A549 (cell line): ENCODE data around the gene POU1F1. TPM values are rescaled to one million over a fixed set of nuclear protein-coding genes. Genes with fewer than 3 reads are reported as not detected.

Experiments
- ATAC-seq, 2 experiments: fragments of 200-7000 bp in 1 of 2; fragments of >200 bp in 1 of 2; cut with Nextera tagmentation in 1 of 2; cut with Tn5 transposase in 1 of 2; 3 replicates each; pipeline versions ENCODE4 v1.8.0 to v1.9.1; 2018 to 2020; ENCODE audit warnings: mild to moderate bottlenecking in 1 of 2, moderate library complexity in 1 of 2
- CTCF ChIA-PET: fragments of 300-600 bp; sonication (Branson Sonifier 250); formaldehyde crosslinking; extraction: SDS; loops from one replicate; lab custom pipeline; 2021; ENCODE audit warnings: antibody characterized with exemption, inconsistent platforms; lab: Yijun Ruan, JAX
- POLR2A ChIA-PET: fragments of 350-600 bp; formaldehyde crosslinking; extraction: SDS; loops from one replicate; lab custom pipeline; 2021; ENCODE audit warnings: antibody characterized with exemption, inconsistent platforms; lab: Yijun Ruan, JAX
- DNase-seq, 2 experiments: peaks; one replicate each; pipeline versions ENCODE4 v3.0.0 to v3.0.0-alpha.2; 2011 to 2016; ENCODE audit warnings: low read depth in 1 of 2, low spot score in 1 of 2
- FAIRE-seq: peaks from 2 replicates; lab custom pipeline; 2011; peaks lifted over from hg19 to GRCh38; lab: Jason Lieb, UNC
- H3K27ac ChIP-seq, 2 experiments: fragments of >200 bp; sonication (Bioruptor Twin); formaldehyde crosslinking; 3 replicates each; pipeline ENCODE4 v1.5.1; 2016 to 2017
- H3K4me1 ChIP-seq: fragments of >200 bp; sonication (Bioruptor Twin); formaldehyde crosslinking; 3 replicates; pipeline ENCODE4 v1.6.1; 2016
- H3K4me2 ChIP-seq: fragments of >200 bp; sonication (Bioruptor Twin); formaldehyde crosslinking; 3 replicates; pipeline ENCODE4 v1.6.1; 2016
- H3K4me3 ChIP-seq: fragments of >200 bp; sonication (Bioruptor Twin); formaldehyde crosslinking; 3 replicates; pipeline ENCODE4 v1.5.1; 2016
- H3K9me3 ChIP-seq: fragments of >200 bp; sonication (Bioruptor Twin); formaldehyde crosslinking; 3 replicates; pipeline ENCODE4 v1.6.1; 2016
- FOSB ChIP-seq: fragments of 250-450 bp; sonication (Bioruptor Pico); IDR thresholded peaks from 2 replicates; pipeline ENCODE4 v1.5.0; 2020; ENCODE audit warnings: mild to moderate bottlenecking, moderate library complexity
- FOSL2 ChIP-seq, 2 experiments: fragments of 450-650 bp in 1 of 2; fragments of >200 bp in 1 of 2; sonication (Bioruptor Twin) in 1 of 2; formaldehyde crosslinking; IDR thresholded peaks; 2 replicates each; pipeline versions ENCODE4 v1.5.0 to v1.6.1; 2016 to 2020; ENCODE audit warnings: mild to moderate bottlenecking in 1 of 2, moderate library complexity in 1 of 2
- FOXS1 ChIP-seq: fragments of 250-450 bp; sonication (Bioruptor Pico); IDR thresholded peaks from 2 replicates; pipeline ENCODE4 v1.5.0; 2020; ENCODE audit warnings: mild to moderate bottlenecking, moderate library complexity
- HDAC2 ChIP-seq: fragments of 200-600 bp; sonication (generic); IDR thresholded peaks from 2 replicates; pipeline ENCODE4 v1.6.1; 2016
- HEYL ChIP-seq: fragments of 250-450 bp; sonication (Bioruptor Pico); IDR thresholded peaks from 2 replicates; pipeline ENCODE4 v1.8.0; 2021; ENCODE audit warnings: mild to moderate bottlenecking, moderate library complexity
- HOXB13 ChIP-seq: fragments of 250-450 bp; sonication (Bioruptor Pico); IDR thresholded peaks from 2 replicates; pipeline ENCODE4 v1.5.0; 2020; ENCODE audit warnings: low read depth, mild to moderate bottlenecking, moderate library complexity
- MAFK ChIP-seq: fragments of 450-650 bp; IDR thresholded peaks from 2 replicates; pipeline ENCODE4 v1.6.1; 2014; ENCODE audit not compliant: partially characterized antibody
- MAZ ChIP-seq: fragments of 150-350 bp; IDR thresholded peaks from 2 replicates; pipeline ENCODE4 v1.6.1; 2014; ENCODE audit warnings: antibody characterized with exemption, low read depth, low read length, borderline replicate concordance
- MYC ChIP-seq: IDR thresholded peaks from 2 replicates; pipeline ENCODE4 v1.6.1; 2012; ENCODE audit warnings: mild to moderate bottlenecking, inconsistent platforms, low read length, improper control_type of control experiment, borderline replicate concordance
- RARB ChIP-seq: fragments of 250-450 bp; sonication (Bioruptor Pico); IDR thresholded peaks from 2 replicates; pipeline ENCODE4 v1.8.0; 2021; ENCODE audit warnings: mild to moderate bottlenecking, moderate library complexity
- SMC3 ChIP-seq: fragments of >200 bp; sonication (Bioruptor Twin); formaldehyde crosslinking; IDR thresholded peaks from 3 replicates; pipeline ENCODE4 v1.6.1; 2018; ENCODE audit warnings: inconsistent platforms
- SREBF2 ChIP-seq: fragments of 450-650 bp; IDR thresholded peaks from 2 replicates; pipeline ENCODE4 v1.6.1; 2014; ENCODE audit warnings: mild to moderate bottlenecking, moderate library complexity
- TP53 ChIP-seq: fragments of 250-450 bp; sonication (Bioruptor Pico); IDR thresholded peaks from 2 replicates; pipeline ENCODE4 v1.5.0; 2021; ENCODE audit warnings: mild to moderate bottlenecking, moderate library complexity
- ZNF302 ChIP-seq: fragments of 250-450 bp; sonication (Bioruptor Pico); IDR thresholded peaks from 2 replicates; pipeline ENCODE4 v1.9.0; 2021; ENCODE audit warnings: inconsistent platforms, mild to moderate bottlenecking, moderate library complexity
- WGBS: methylation state at CpG from one replicate; pipeline ENCODE4 v1.1.6; 2017; ENCODE audit errors: missing lambda C conversion rate; 5-methylcytosine and 5-hydroxymethylcytosine counted together
- polyA plus RNA-seq, 4 experiments: library from polyadenylated mRNA; depleted of rRNA in 3 of 4; stranded (reverse); fragments of >200 nt; fragmentation: RNase III in 1 of 4; extraction: RNeasy Plus Mini Kit Qiagen cat#74134 plus additional on column Dnase treatment in 1 of 4; gene quantifications; 2 replicates in 3 of 4; 3 replicates in 1 of 4; pipeline ENCODE4 v1.2.3, GENCODE V29; 2011 to 2017
- small RNA-seq, 6 experiments: library from RNA; depleted of rRNA; stranded (forward); fragments of <200 nt; gene quantifications; one replicate each; pipeline ENCODE3, GENCODE V24; 2012
- TF ChIP-seq, protein P1 (sequence below): IDR thresholded peaks from 2 replicates; pipeline ENCODE4 v1.6.1; 2012
- TF ChIP-seq, protein P2 (sequence below): IDR thresholded peaks from 2 replicates; pipeline ENCODE4 v1.6.1; 2012

Gene POU1F1
- polyA plus RNA-seq, 2 of the 4 experiments (the other 2 are of a cell fraction): 0.59 TPM; not detected in 1

DNA sequence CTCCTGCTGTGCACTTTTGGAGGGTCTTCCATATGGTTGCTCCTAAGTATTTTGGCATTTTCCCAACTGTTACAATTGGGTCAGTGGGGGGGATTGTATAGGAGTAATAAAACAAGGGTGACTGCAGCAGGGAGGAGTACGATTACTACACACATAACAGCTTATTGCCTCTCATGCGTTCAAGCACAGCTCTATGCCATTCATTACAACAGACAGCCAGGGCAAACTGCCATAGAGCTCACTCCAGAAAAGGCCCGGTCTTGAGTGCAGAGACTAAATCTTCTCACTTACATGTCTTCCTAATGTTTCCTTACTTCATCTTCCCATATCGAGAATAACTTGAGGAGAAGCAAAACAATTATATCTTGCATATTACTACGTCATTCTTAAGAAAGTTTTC lies 50.7 kb downstream of the POU1F1 start:
- ChIA-PET CTCF (interaction anchor here (1.0 to 1.7 kb wide), 3 partner anchors 13 to 523 kb away, joined by 3 to 10 read pairs (median 9); no protein-coding TSS in a partner anchor), POLR2A (no interaction called here)
- Histone ChIP-seq H3K4me3 (no peak overlapping the region), H3K4me2 (peak overlapping the region; percentile 75), H3K4me1 (peaks cover 23% of the 10 kb centered on the region), H3K27ac (no peak overlapping the region), H3K9me3 (no peaks in the 10 kb centered on the region)
- FAIRE-seq: no peak
- no peak for DNase-seq
- no peak for ATAC-seq
- TF ChIP-seq, protein P1, sequence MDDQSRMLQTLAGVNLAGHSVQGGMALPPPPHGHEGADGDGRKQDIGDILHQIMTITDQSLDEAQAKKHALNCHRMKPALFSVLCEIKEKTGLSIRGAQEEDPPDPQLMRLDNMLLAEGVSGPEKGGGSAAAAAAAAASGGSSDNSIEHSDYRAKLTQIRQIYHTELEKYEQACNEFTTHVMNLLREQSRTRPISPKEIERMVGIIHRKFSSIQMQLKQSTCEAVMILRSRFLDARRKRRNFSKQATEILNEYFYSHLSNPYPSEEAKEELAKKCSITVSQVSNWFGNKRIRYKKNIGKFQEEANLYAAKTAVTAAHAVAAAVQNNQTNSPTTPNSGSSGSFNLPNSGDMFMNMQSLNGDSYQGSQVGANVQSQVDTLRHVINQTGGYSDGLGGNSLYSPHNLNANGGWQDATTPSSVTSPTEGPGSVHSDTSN: no peak
- TF ChIP-seq MAZ (no peak), SMC3 (no peak), FOXS1 (CRISPR knock-in tag) (no peak), HEYL (CRISPR knock-in tag) (no peak), HOXB13 (no peak), ZNF302 (CRISPR knock-in tag) (no peak), FOSL2 (IDR thresholded peaks at IDR 0.05) (no peak), FOSL2 (CRISPR knock-in tag; IDR thresholded peaks at IDR 0.05) (no peak), FOSB (CRISPR knock-in tag) (no peak), SREBF2 (no peak), TP53 (CRISPR knock-in tag) (no peak), RARB (CRISPR knock-in tag) (no peak), HDAC2 (no peak)
- TF ChIP-seq, protein P2, sequence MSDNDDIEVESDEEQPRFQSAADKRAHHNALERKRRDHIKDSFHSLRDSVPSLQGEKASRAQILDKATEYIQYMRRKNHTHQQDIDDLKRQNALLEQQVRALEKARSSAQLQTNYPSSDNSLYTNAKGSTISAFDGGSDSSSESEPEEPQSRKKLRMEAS: no peak
- WGBS: 70% methylated on average over 5 of the region's 5 CpGs

DNA sequence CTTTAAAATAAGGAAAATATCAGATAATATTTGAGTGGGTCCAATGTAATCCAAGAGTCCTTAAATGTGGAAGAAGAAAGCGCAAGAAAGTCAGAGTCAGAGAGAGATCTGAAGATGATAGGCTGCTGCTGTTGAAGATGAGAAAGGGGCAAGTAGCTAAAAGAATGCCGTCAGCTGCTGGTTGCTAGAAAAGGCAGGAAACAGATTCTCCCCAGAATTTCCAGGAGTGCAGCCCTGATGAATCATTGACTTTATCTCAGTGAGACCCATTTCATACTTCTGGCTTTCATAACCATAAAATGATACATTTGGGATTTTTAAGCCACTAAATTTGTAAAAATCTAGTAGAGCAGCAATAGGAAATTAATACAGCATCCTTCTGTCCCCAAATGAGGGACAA lies 56.8 kb downstream of the POU1F1 start:
- no peak for FAIRE-seq
- CTCF ChIA-PET: no interaction called here
- Histone ChIP-seq H3K9me3 (no peaks in the 10 kb centered on the region), H3K4me1 (no peaks in the 10 kb centered on the region), H3K27ac (no peak overlapping the region), H3K4me3 (no peak overlapping the region), H3K4me2 (no peak overlapping the region)
- POLR2A ChIA-PET: no interaction called here
- no peak for TF ChIP-seq FOSL2 (IDR thresholded peaks at IDR 0.05)
- TF ChIP-seq FOSL2 (CRISPR knock-in tag; IDR thresholded peaks at IDR 0.05): no peak
- WGBS: 94% methylated on average over 2 of the region's 2 CpGs
- DNase-seq: no peak
- no peak for ATAC-seq

DNA sequence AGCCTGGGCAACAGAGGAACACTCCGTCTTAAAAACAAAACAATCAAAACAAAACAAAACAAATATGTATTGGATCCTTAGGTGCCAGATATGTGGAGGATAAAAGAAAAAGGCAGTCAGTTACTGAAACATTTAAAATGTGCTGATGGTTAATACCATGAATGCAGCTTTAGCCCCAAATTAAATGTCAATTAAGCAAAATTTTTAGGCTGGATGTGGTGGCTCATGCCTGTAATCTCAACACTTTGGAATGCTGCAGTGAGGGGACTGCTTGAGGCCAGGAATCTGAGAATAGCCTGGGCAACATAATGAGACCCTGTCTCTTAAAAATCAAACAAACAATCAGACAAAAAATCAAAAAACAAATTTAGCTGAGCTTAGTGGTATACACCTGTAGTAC lies 57.8 kb downstream of the POU1F1 start:
- Histone ChIP-seq H3K4me2 (no peak overlapping the region), H3K27ac (no peak overlapping the region), H3K4me3 (no peak overlapping the region), H3K9me3 (no peaks in the 10 kb centered on the region), H3K4me1 (no peaks in the 10 kb centered on the region)
- DNase-seq (no peak), FAIRE-seq (no peak), ATAC-seq (no peak)
- TF ChIP-seq MAFK (peak; percentile 74), MYC (no peak)
- WGBS: 93% methylated on average over 1 of the region's 1 CpG
- POLR2A ChIA-PET: no interaction called here
- CTCF ChIA-PET: no interaction called here

Small RNA genes lying within 50 kb of the gene (small RNA-seq; reads per million reads assigned to genes)
- 0 reads per million in 6 experiments for gene MIR4795

Other genes with a start within 250 kb of the POU1F1 start
- 51.4 and 85.8 TPM in 2 replicates for gene CHMP2B, start 49.3 kb downstream of the POU1F1 start, polyA plus RNA-seq (2011; rRNA removed)
- gene CHMP2B, start 49.3 kb downstream of the POU1F1 start, polyA plus RNA-seq (2017; fragmentation: RNase III; extraction: RNeasy Plus Mini Kit Qiagen cat#74134 plus additional on column Dnase treatment): 50.9 to 57.2 TPM (median 56.9 TPM) in 3 replicates